Measurements from ENCODE around the gene BRD3. TPM values are rescaled to one million over a fixed set of nuclear protein-coding genes. Genes with fewer than 3 reads are reported as not detected.

Gene BRD3
- total RNA-seq, 1 donor from 2014 or later: 19.9 TPM

GRCh38 chr9:133987446-133987788 is 80.4 kb downstream of the BRD3 start:
- no peak overlapping the region for H3K4me3 ChIP-seq (ENCODE audit: low read depth, low read length)
- TF ChIP-seq CTCF (conservative IDR thresholded peaks at IDR 0.05; ENCODE audit: low read depth, low read length): no peak
- no peak for DNase-seq (ENCODE audit: low read depth)

GRCh38 chr9:133986774-133987445 is 80.9 kb downstream of the BRD3 start:
- H3K4me3 ChIP-seq (ENCODE audit: low read depth, low read length): no peak overlapping the region
- no peak for TF ChIP-seq CTCF (conservative IDR thresholded peaks at IDR 0.05; ENCODE audit: low read depth, low read length)
- no peak for DNase-seq (ENCODE audit: low read depth)

GRCh38 chr9:133986061-133986460 is 81.8 kb downstream of the BRD3 start:
- TF ChIP-seq CTCF (conservative IDR thresholded peaks at IDR 0.05; ENCODE audit: low read depth, low read length): no peak
- DNase-seq (ENCODE audit: low read depth): no peak
- H3K4me3 ChIP-seq (ENCODE audit: low read depth, low read length): no peak overlapping the region

- TF ChIP-seq CTCF (conservative IDR thresholded peaks at IDR 0.05; ENCODE audit: low read depth, low read length): no peak
- no peak for DNase-seq (ENCODE audit: low read depth)
- no peak overlapping the region for H3K4me3 ChIP-seq (ENCODE audit: low read depth, low read length)
Measured at GRCh38 chr9:133982971-133983720, 84.7 kb downstream of the BRD3 start.

- no peak for TF ChIP-seq CTCF (conservative IDR thresholded peaks at IDR 0.05; ENCODE audit: low read depth, low read length)
Measured at GRCh38 chr9:133981958-133982681, 85.7 kb downstream of the BRD3 start.

GRCh38 chr9:133981589-133981957 is 86.3 kb downstream of the BRD3 start:
- TF ChIP-seq CTCF (conservative IDR thresholded peaks at IDR 0.05; ENCODE audit: low read depth, low read length): no peak
- no peak for DNase-seq (ENCODE audit: low read depth)
- H3K4me3 ChIP-seq (ENCODE audit: low read depth, low read length): no peak overlapping the region

More at GRCh38 chr9:133981958-133982681, 85.7 kb downstream of the BRD3 start:
- no peak for DNase-seq (ENCODE audit: low read depth)
- H3K4me3 ChIP-seq (ENCODE audit: low read depth, low read length): no peak overlapping the region

Data from epithelial cell of proximal tubule (primary cell).